ENCODE measurements around the gene ZNF853.
"Not testable (repeated sequence)": the region's sequence is repeated elsewhere in the genome, so short reads cannot be mapped to it uniquely, and the experiment has no call there.

Gene ZNF853

DNA sequence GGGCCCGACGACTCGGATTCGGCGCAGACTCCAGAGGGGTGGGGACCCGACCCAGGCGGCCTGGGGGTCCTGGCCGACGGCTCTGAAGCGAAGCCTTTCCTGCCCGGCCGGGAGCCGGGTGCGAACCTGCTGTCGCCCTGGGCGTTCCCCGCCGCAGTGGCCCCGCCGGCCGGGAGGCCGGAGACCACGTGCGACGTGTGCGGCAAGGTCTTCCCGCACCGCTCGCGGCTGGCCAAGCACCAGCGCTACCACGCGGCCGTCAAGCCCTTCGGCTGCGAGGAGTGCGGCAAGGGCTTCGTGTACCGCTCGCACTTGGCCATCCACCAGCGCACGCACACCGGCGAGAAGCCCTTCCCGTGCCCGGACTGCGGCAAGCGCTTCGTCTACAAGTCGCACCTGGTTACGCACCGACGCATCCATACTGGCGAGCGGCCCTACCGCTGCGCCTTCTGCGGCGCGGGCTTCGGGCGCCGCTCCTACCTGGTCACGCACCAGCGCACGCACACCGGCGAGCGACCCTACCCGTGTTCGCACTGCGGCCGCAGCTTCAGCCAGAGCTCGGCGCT is 37.1 kb downstream of the ZNF853 start:
- DNase-seq (ENCODE audit: low read depth) = no peak

DNA sequence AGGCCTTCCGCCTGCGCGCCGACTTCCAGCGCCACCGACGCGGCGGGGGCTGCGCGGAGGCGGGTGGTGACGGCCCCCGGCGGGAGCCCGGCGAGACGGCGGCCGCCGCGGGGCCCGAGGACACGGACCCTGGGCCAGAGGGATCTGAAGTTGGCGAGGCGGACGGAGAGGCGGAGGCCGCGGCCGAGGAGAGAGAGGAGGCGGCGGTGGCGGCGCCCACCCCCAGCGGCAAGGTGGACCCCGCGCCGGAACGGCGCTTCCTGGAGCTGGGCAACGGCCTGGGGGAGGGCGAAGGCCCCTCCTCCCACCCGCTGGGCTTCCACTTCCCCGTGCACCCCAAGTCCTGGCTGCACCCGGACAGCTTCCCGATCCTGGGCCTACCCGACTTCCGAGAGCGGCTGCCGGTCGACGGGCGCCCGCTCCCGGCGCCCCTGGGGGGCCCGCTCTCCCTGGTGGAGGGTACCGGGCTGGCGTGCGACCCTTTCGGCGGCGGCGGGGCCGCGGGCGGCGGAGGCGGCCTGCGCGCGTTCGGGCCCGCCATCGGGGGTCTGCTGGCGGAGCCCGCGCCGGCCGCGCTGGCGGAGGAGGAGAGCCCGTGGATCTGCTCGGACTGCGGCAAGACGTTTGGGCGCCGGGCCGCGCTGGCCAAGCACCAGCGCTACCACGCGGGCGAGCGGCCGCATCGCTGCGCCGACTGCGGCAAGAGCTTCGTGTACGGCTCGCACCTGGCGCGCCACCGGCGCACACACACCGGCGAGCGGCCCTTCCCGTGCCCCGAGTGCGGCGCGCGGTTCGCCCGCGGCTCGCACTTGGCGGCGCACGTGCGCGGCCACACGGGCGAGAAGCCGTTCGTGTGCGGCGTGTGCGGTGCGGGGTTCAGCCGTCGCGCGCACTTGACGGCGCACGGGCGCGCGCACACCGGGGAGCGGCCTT is 37.9 kb downstream of the ZNF853 start:
- DNase-seq (ENCODE audit: low read depth) = no peak

DNA sequence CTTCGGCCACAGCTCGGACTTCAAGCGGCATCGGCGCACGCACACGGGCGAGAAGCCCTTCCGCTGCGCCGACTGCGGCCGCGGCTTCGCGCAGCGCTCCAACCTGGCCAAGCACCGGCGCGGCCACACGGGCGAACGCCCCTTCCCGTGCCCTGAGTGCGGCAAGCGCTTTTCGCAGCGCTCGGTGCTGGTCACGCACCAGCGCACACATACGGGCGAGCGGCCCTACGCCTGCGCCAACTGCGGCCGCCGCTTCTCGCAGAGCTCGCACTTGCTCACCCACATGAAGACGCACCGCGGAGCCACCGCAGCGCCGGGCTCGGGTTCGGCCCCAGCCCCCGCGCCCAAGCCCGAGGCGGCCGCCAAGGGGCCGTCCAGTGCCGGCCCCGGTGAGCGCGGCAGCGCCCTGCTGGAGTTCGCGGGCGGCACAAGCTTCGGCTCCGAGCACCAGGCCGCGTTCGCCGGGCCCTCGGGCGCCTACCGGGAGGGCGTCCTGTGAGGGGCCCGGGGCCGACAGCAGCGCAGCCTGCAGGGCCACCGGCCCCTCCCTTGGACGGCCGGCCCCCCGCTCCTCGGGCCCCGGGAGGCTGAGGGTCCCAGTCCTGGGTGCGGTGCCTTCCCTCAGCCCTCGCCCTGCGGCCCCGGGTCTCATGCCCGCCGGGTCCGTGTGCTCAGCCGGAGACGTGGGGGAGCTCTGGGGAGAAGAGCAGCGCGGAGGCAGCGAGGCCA is 38.9 kb downstream of the ZNF853 start:
- DNase-seq (ENCODE audit: low read depth) = no peak

GRCh38 chr7:6654842-6655610 is 39.6 kb downstream of the ZNF853 start:
- no peak for DNase-seq (ENCODE audit: low read depth)

- DNase-seq (ENCODE audit: low read depth) = no peak
These were observed 40.4 kb downstream of the ZNF853 start for GRCh38 chr7:6655636-6656385.

GRCh38 chr7:6656413-6656812 is 41.0 kb downstream of the ZNF853 start:
- no peak for DNase-seq (ENCODE audit: low read depth)

- DNase-seq (ENCODE audit: low read depth) = no peak
These were observed 43.4 kb downstream of the ZNF853 start for GRCh38 chr7:6658618-6659345.

- not testable (repeated sequence) for DNase-seq (ENCODE audit: low read depth)
These were observed 55.4 kb downstream of the ZNF853 start for GRCh38 chr7:6670851-6671250.

All from EH (cell line).